ENCODE data around the gene APCDD1. TPM values are rescaled to one million over a fixed set of nuclear protein-coding genes. Genes with fewer than 3 reads are reported as not detected.

APCDD1 gene
- total and polyA plus RNA-seq, 2 of the 13 experiments (the other 11 are each of a cell fraction or from before 2014, with no cell fraction given) = 2.1 to 8.6 TPM

- CTCF ChIA-PET (ENCODE audit: low intra/inter-chr PET ratio, low total read pairs) = no interaction called here
- Histone ChIP-seq H3K4me2 (ENCODE audit: low read depth, low read length) (no peak overlapping the region), H2AFZ (ENCODE audit: low read length) (no peak overlapping the region), H3K9me3 (ENCODE audit: low read length) (no peaks in the 10 kb centered on the region), H4K20me1 (ENCODE audit: insufficient read depth, low read length) (no peaks in the 10 kb centered on the region), H3K4me1 (ENCODE audit: insufficient read depth, low read length) (no peaks in the 10 kb centered on the region), H3K79me2 (ENCODE audit: insufficient read depth, low read length) (no peaks in the 10 kb centered on the region), H3K9ac (ENCODE audit: insufficient read depth, low read depth, low read length) (no peak overlapping the region), H3K27ac (ENCODE audit: extremely low read length, insufficient read depth, low read length) (no peak overlapping the region), H3K27me3 (ENCODE audit: control insufficient read depth in 1 of 2, insufficient read depth in 2 of 2, low read length in 2 of 2) (peaks cover 0 to under 1% of the 10 kb centered on the region in 2 experiments; a peak in 1 of 5 replicates), H3K36me3 (replicated peaks in 1 of 2; ENCODE audit: control insufficient read depth in 1 of 2, insufficient read depth in 2 of 2, low read length in 2 of 2) (no peaks in the 10 kb centered on the region), H3K4me3 (replicated peaks in 1 of 3; ENCODE audit: insufficient read depth in 1 of 3, low read depth in 2 of 3, low read length in 3 of 3) (no peak overlapping the region)
- BruUV-seq (replicated peaks) = no TSS peak
- no peak for DNase-seq (ENCODE audit: low spot score)
- no peak for FAIRE-seq
- no peak for ATAC-seq
- POLR2A ChIA-PET = no interaction called here
- WGBS (ENCODE audit: low lambda C conversion rate) = 0% methylated on average over 5 of the region's 5 CpGs
- in situ Hi-C loops (cut with HindIII; ENCODE audit: extremely low pct_ligation_motif_present, low pct_unique_long_range_greater_than_20kb) = no loop called here
- no peak for TF ChIP-seq CAMTA2 (CRISPR knock-in tag; IDR thresholded peaks at IDR 0.05; ENCODE audit: borderline replicate concordance)
- no peak for TF ChIP-seq HDAC2 (CRISPR knock-in tag; IDR thresholded peaks at IDR 0.05)
- TF ChIP-seq IRX3 (CRISPR knock-in tag; IDR thresholded peaks at IDR 0.05; ENCODE audit: borderline replicate concordance, low read depth) = no peak
- TF ChIP-seq ZNF660 (CRISPR knock-in tag; IDR thresholded peaks at IDR 0.05; ENCODE audit: borderline replicate concordance, low read depth) = no peak
- TF ChIP-seq ZNF501 (CRISPR knock-in tag; IDR thresholded peaks at IDR 0.05) = no peak
- no peak for TF ChIP-seq ATF1 (CRISPR knock-in tag; IDR thresholded peaks at IDR 0.05)
- intact Hi-C loops (cut with micrococcal nuclease; ENCODE audit: unreplicated experiment) = no loop called here
Observed at GRCh38 chr18:10421859-10422258, 32.6 kb upstream of the APCDD1 start.

DNA sequence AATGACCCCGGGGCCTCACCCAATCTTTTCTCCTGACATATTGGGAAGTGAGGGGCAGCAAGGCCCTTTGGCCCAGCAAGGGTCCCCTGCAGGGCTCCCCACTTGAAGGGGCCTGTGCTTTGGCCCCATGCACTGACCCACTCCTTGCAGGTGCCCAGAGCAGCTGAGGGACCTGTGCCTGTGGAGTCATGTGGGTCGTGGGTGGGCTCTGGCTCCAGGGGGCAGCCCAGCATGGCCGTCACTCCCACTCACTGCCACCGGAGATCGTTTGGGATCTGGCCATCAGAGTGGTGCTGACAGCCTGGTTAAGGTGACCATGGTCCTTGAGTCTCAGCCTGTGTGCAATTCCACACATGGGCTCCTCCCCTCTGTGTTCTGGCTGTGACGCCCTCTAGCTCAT lies 31.7 kb upstream of the APCDD1 start:
- no peak overlapping the region for H2AFZ ChIP-seq (ENCODE audit: low read length)
- no peak for TF ChIP-seq HNRNPL (IDR thresholded peaks at IDR 0.05; ENCODE audit: low read depth, low read length)
- no peak for TF ChIP-seq ZNF3 (CRISPR knock-in tag; IDR thresholded peaks at IDR 0.05)
- no peak for FAIRE-seq
- 70% methylated on average over 1 of the region's 6 CpGs for WGBS (ENCODE audit: low lambda C conversion rate)
- no TSS peak for BruUV-seq (replicated peaks)
- intact Hi-C loops (cut with micrococcal nuclease; ENCODE audit: unreplicated experiment) = no loop called here
- no peaks in the 10 kb centered on the region for H3K79me2 ChIP-seq (ENCODE audit: insufficient read depth, low read length)
- no peaks in the 10 kb centered on the region for H3K4me1 ChIP-seq (ENCODE audit: insufficient read depth, low read length)
- no peak for ATAC-seq
- ChIA-PET POLR2A (no interaction called here), CTCF (ENCODE audit: low intra/inter-chr PET ratio, low total read pairs) (no interaction called here)
- no peak overlapping the region for H3K27ac ChIP-seq (ENCODE audit: extremely low read length, insufficient read depth, low read length)
- no peak overlapping the region for H3K4me2 ChIP-seq (ENCODE audit: low read depth, low read length)
- H3K9ac ChIP-seq (ENCODE audit: insufficient read depth, low read depth, low read length) = no peak overlapping the region
- no peak overlapping the region for H3K4me3 ChIP-seq (replicated peaks in 1 of 3; ENCODE audit: insufficient read depth in 1 of 3, low read depth in 2 of 3, low read length in 3 of 3)
- H3K27me3 ChIP-seq (ENCODE audit: control insufficient read depth in 1 of 2, insufficient read depth in 2 of 2, low read length in 2 of 2) = no peaks in the 10 kb centered on the region
- no peak for DNase-seq (ENCODE audit: low spot score)
- no peaks in the 10 kb centered on the region for H3K9me3 ChIP-seq (ENCODE audit: low read length)
- in situ Hi-C loops (cut with HindIII; ENCODE audit: extremely low pct_ligation_motif_present, low pct_unique_long_range_greater_than_20kb) = no loop called here
- H4K20me1 ChIP-seq (ENCODE audit: insufficient read depth, low read length) = no peaks in the 10 kb centered on the region
- no peaks in the 10 kb centered on the region for H3K36me3 ChIP-seq (replicated peaks in 1 of 2; ENCODE audit: control insufficient read depth in 1 of 2, insufficient read depth in 2 of 2, low read length in 2 of 2)

All from HepG2 (cell line).